Spleen (tissue), 11 donors: Measurements from ENCODE around the gene IQGAP1. TPM values are rescaled to one million over a fixed set of nuclear protein-coding genes. Genes with fewer than 3 reads are reported as not detected.
A peak's percentile ranks its signal among the peaks of the same experiment; 100 is the strongest.
"Not testable (repeated sequence)": the region's sequence is repeated elsewhere in the genome, so short reads cannot be mapped to it uniquely, and the experiment has no call there.

Experiments used
- DNase-seq: peaks from one replicate; pipeline ENCODE4 v3.0.0-alpha.2; 2020
- H3K27ac ChIP-seq, 8 donors: fragments of 200-600 bp; sonication (generic) in 7 of 8; 1 replicate in 4 of 8; 2 replicates in 4 of 8; pipeline versions ENCODE4 v1.5.0 to v1.8.0; 2016 to 2021; ENCODE audit warnings: inconsistent platforms in 4 of 8, mild to moderate bottlenecking in 4 of 8, moderate library complexity in 1 of 8
- H3K27me3 ChIP-seq, 7 donors: fragments of 200-600 bp; sonication (generic) in 6 of 7; replicated peaks in 1 of 7; 1 replicate in 4 of 7; 2 replicates in 3 of 7; pipeline versions ENCODE4 v1.5.0 to v1.8.0; 2016 to 2021; ENCODE audit warnings: inconsistent platforms in 3 of 7, mild to moderate bottlenecking in 1 of 7
- H3K36me3 ChIP-seq, 6 donors: fragments of 200-600 bp; sonication (generic) in 5 of 6; 1 replicate in 4 of 6; 2 replicates in 2 of 6; pipeline versions ENCODE4 v1.5.0 to v1.8.0; 2016 to 2021; ENCODE audit warnings: inconsistent platforms in 2 of 6
- H3K4me1 ChIP-seq, 6 donors: fragments of 200-600 bp; sonication (generic) in 5 of 6; 1 replicate in 3 of 6; 2 replicates in 3 of 6; pipeline versions ENCODE4 v1.5.0 to v1.8.0; 2016 to 2021; ENCODE audit warnings: inconsistent platforms in 3 of 6
- H3K4me3 ChIP-seq, 8 donors: fragments of 200-600 bp; sonication (generic) in 7 of 8; 1 replicate in 4 of 8; 2 replicates in 4 of 8; pipeline versions ENCODE4 v1.5.0 to v1.8.0; 2016 to 2021; ENCODE audit warnings: inconsistent platforms in 4 of 8, mild to moderate bottlenecking in 4 of 8, moderate library complexity in 2 of 8
- H3K9me3 ChIP-seq, 8 donors: fragments of 200-600 bp; sonication (generic) in 7 of 8; 1 replicate in 4 of 8; 2 replicates in 4 of 8; pipeline versions ENCODE4 v1.5.0 to v1.8.0; 2016 to 2021; ENCODE audit warnings: inconsistent platforms in 4 of 8
- POLR2A ChIP-seq, 3 donors: fragments of 450-650 bp; IDR thresholded peaks; one replicate each; pipeline ENCODE4 v1.5.1; 2017; ENCODE audit warnings: antibody characterized with exemption in 3 of 3, mild to moderate bottlenecking in 1 of 3
- POLR2AphosphoS5 ChIP-seq, 3 donors: sonication (generic); formaldehyde crosslinking; IDR thresholded peaks; one replicate each; pipeline ENCODE4 v1.5.1; 2017; ENCODE audit warnings: antibody characterized with exemption in 3 of 3
- WGBS, 5 donors: extraction: QIAGEN DNeasy Blood & Tissue Kit in 3 of 5; methylation state at CpG; one replicate each; pipeline versions ENCODE4 v1.1.5 to v1.1.7; 2013 to 2018; 5-methylcytosine and 5-hydroxymethylcytosine counted together
- intact Hi-C: fragments of 100-400 bp; cut with DNase I; formaldehyde crosslinking; loops from one replicate; pipeline ENCODE4 v1.15.0; 2023; ENCODE audit warnings: low total_unique reads
- polyA plus RNA-seq, 3 donors: library from polyadenylated mRNA; stranded (reverse); fragments of 200-250 nt; gene quantifications; one replicate each; pipeline ENCODE4 v1.2.1, GENCODE V29; 2013
- total RNA-seq, 7 donors: library from RNA; depleted of rRNA in 3 of 7; stranded (reverse); fragments of >200 nt in 3 of 7; fragmentation: NEBNext Ultra II Directional in 4 of 7; extraction: Animal tissue kit (Norgen Biotek cat#: 25700) in 4 of 7; gene quantifications; one replicate each; pipeline versions ENCODE4 v1.1.0 to v1.2.1, GENCODE V29; 2016 to 2021
- TF ChIP-seq, protein P1 (sequence below), 11 experiments: fragments of 200-600 bp in 7 of 11; fragments of 450-650 bp in 4 of 11; sonication (generic) in 4 of 11; IDR thresholded peaks in 8 of 11; conservative IDR thresholded peaks in 3 of 11; 1 replicate in 7 of 11; 2 replicates in 4 of 11; pipeline versions ENCODE4 v1.4.0 to v1.8.0; 2016 to 2021; ENCODE audit warnings: antibody characterized with exemption in 11 of 11, inconsistent platforms in 4 of 11, mild to moderate bottlenecking in 1 of 11
- donor health status: healthy with polysubstance abuse.
- donor health status: DM: no; HTN: no; CAD: no; lungs with moderate emphysema.
- donor health status: DM: no; HTN: no; CAD: no.
- donor health status: Bipolar disorder and iron deficiency.
- donor health status: healthy.
- donor health status: DM: no; HTN: no; CAD: no.
- donor health status: DM: yes; HTN: yes; CAD: no.

Gene IQGAP1
- total and polyA plus RNA-seq, 10 donors, result 48.1 to 282 (median 219) TPM

DNA sequence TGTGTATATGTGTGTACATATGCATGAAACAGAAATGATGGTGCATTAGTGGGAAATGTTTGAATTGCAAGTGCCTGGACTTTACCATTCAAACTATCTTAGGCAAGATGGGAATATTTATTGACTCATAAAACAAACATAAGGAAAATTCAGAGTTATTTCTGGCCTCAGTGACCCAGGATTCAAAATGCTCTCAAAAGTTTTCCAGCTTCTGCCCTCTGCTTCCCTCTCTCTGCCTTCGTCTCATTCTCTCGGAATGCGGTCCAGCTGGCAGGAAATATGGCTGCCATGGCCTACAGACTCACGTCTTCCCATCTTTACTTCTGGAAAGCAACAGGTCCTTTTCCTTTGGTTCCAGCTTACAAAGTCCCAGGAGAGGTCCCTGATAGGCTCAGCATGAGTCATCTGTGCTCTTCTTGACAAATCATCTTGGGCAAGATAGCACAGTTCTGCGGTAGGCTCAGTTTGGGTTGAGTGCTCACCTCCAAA is 44.7 kb upstream of the IQGAP1 start:
- no peak for DNase-seq
- Histone ChIP-seq H3K36me3 (no peaks in the 10 kb centered on the region), H3K4me1 (peaks cover 16 to 37% (median 32%) of the 10 kb centered on the region in 6 donors), H3K27me3 (peaks cover 0 to 7% (median 0%) of the 10 kb centered on the region in 7 donors), H3K4me3 (no peak overlapping the region), H3K27ac (peak overlapping the region in 6 of 8 donors; percentile 17 to 63 (median 33)), H3K9me3 (no peaks in the 10 kb centered on the region)
- no peak for TF ChIP-seq POLR2A (IDR thresholded peaks at IDR 0.05)
- no peak for TF ChIP-seq POLR2AphosphoS5 (IDR thresholded peaks at IDR 0.05)
- TF ChIP-seq, protein P1, sequence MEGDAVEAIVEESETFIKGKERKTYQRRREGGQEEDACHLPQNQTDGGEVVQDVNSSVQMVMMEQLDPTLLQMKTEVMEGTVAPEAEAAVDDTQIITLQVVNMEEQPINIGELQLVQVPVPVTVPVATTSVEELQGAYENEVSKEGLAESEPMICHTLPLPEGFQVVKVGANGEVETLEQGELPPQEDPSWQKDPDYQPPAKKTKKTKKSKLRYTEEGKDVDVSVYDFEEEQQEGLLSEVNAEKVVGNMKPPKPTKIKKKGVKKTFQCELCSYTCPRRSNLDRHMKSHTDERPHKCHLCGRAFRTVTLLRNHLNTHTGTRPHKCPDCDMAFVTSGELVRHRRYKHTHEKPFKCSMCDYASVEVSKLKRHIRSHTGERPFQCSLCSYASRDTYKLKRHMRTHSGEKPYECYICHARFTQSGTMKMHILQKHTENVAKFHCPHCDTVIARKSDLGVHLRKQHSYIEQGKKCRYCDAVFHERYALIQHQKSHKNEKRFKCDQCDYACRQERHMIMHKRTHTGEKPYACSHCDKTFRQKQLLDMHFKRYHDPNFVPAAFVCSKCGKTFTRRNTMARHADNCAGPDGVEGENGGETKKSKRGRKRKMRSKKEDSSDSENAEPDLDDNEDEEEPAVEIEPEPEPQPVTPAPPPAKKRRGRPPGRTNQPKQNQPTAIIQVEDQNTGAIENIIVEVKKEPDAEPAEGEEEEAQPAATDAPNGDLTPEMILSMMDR (IDR thresholded peaks at IDR 0.05 in 8 of 11, conservative IDR thresholded peaks at IDR 0.05 in 3 of 11), result no peak
- intact Hi-C loops, result no loop called here
- 69 to 84% (median 77%) methylated on average over 5 of the region's 5 CpGs for WGBS, 5 donors

DNA sequence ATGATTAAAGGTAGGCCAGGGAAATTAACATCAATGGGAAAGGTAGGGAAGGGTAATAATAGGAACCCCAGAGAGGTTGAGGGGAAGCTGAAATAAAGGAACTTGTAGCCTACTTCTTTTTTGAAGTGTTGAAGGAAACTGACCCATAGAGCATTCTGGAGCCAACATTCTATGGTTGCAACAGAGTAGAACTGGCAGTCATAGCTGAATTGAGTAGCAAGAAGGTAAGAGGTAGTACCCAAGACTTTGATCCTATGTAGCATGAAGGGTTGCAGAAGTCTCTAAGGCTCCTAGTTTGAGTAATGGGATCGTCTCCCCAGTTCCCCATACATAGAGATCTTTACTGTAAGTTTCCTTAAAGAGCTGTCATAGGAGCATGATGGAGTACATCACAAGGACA is 43.4 kb upstream of the IQGAP1 start:
- H3K4me1 ChIP-seq, result peaks cover 16 to 37% (median 32%) of the 10 kb centered on the region in 6 donors
- WGBS, 5 donors, result 69 to 88% (median 74%) methylated on average over 1 of the region's 1 CpG

DNA sequence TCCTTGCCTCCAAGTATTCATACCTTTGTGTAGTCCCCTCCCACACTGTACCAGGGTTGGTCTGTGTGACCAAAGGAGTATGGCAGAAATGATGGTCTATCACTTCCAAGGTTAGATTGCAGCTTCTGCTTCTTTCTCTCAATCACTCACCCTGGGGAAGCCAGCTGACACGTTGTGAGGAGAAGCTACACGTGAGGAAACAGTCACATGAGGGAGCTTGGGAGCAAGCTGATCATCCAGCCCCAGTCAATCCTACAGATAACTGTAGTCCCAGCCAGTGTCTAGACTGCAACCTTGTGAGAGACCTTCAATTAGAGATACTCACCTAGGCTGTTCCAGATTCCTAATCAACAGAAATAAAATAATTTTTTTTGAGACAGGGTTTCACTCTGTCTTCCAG is 42.2 kb upstream of the IQGAP1 start:
- DNase-seq, result no peak
- H3K27ac ChIP-seq, result no peak overlapping the region
- 25 to 54% (median 34%) methylated on average over 2 of the region's 2 CpGs for WGBS, 5 donors
- TF ChIP-seq POLR2A (IDR thresholded peaks at IDR 0.05) (no peak), POLR2AphosphoS5 (IDR thresholded peaks at IDR 0.05) (no peak)
- TF ChIP-seq, protein P1 (IDR thresholded peaks at IDR 0.05 in 8 of 11, conservative IDR thresholded peaks at IDR 0.05 in 3 of 11), result no peak
- no peaks in the 10 kb centered on the region for H3K36me3 ChIP-seq
- intact Hi-C loops, result no loop called here
- no peaks in the 10 kb centered on the region for H3K9me3 ChIP-seq
- H3K4me1 ChIP-seq, result peaks cover 16 to 37% (median 32%) of the 10 kb centered on the region in 6 donors
- no peak overlapping the region for H3K4me3 ChIP-seq
- peaks cover 0 to 31% (median 0%) of the 10 kb centered on the region in 7 donors for H3K27me3 ChIP-seq

More for the DNA sequence above, 43.4 kb upstream of the IQGAP1 start:
- no peaks in the 10 kb centered on the region for H3K9me3 ChIP-seq
- no peak for DNase-seq
- no peak overlapping the region for H3K4me3 ChIP-seq
- intact Hi-C loops, result no loop called here
- TF ChIP-seq, protein P1 (IDR thresholded peaks at IDR 0.05 in 8 of 11, conservative IDR thresholded peaks at IDR 0.05 in 3 of 11), result no peak
- no peak for TF ChIP-seq POLR2AphosphoS5 (IDR thresholded peaks at IDR 0.05)
- TF ChIP-seq POLR2A (IDR thresholded peaks at IDR 0.05), result no peak
- no peaks in the 10 kb centered on the region for H3K36me3 ChIP-seq
- H3K27ac ChIP-seq, result no peak overlapping the region
- peaks cover 0 to 20% (median 0%) of the 10 kb centered on the region in 7 donors for H3K27me3 ChIP-seq

DNA sequence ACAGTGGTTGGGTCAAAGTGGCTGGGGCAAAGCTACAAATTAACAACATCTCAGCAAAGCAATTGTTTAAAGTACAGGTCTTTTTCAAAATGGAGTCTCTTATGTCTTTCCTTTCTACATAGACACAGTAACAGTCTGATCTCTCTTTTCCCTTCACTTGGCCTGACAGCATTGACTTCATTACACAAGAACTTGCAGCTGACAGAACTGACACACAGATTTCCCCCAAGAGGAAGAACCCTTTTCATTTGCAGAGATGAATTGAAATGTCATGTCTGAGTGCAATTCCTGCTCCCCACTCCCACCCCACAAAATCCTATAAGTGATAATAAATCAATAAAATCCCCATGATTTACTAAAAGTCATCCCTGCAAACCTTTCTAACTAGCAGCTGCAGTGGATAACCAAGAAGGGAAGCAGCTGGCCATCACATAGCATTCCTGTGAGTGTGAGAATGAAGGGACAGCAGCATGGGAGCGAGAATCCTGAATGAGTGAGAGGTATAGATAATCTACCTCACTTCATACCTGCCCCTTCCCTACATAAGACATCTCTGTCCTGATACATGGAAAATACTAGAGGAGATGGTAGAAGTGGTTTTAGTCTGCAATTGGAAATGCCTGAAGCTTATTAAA is 40.5 kb upstream of the IQGAP1 start:
- intact Hi-C loops, H3K36me3 ChIP-seq, H3K4me3 ChIP-seq, DNase-seq, H3K9me3 ChIP-seq, H3K27ac ChIP-seq: not testable (repeated sequence)
- H3K4me1 ChIP-seq, result peaks cover 17 to 41% (median 29%) of the 10 kb centered on the region in 6 donors
- peaks cover 0 to 31% (median 0%) of the 10 kb centered on the region in 7 donors for H3K27me3 ChIP-seq
- WGBS, 5 donors, result 91 to 100% (median 96%) methylated on average over 1 of the region's 1 CpG
